ENCODE data around the gene CLEC16A. TPM values are rescaled to one million over a fixed set of nuclear protein-coding genes. Genes with fewer than 3 reads are reported as not detected.
A peak's percentile ranks its signal among the peaks of the same experiment; 100 is the strongest.

CLEC16A gene
- total RNA-seq, 1 experiment from 2014 or later, result 13.4 TPM

DNA sequence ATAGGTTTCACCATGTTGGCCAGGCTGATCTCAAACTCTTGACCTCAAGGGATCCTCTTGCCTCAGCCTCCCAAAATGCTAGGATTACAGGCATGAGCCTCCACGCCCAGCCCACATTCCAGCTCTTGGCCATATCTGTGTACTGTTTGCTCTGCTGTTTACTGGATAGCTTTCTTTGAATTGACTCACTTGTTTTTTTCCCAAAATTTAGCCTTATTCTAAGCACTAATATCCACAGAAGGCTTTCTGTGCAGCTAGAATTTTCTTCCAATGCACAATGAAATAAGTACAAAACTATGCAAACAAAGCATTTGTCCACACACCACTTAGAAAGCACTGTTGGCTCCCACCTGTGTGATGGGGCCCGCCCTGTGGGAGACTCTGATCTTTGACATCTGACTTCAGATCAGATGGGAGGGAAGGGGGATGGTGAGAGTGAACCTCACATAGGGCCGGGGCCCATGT, 72.2 kb downstream of the CLEC16A start:
- peak; percentile 34 for DNase-seq (ENCODE audit: low read depth)

DNA sequence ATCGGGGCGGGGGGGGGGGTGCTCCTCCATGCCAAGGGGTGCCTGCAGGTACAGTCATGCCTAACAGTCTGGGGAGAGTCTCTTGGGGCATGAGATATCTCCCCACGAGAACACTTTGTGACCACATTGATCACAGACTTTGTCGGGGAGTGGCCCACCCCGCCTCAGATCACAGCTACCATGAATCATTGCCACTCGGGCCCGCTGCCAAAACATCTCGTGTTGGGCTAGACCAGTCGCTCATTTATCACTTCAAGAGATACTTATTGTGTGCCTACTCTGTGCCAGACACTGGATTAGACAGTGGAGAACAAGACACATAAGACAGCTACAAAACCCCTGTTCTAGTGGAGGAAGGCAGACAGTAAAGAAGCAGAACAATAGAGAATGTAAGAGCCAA, 72.6 kb downstream of the CLEC16A start:
- DNase-seq (ENCODE audit: low read depth), result peak; percentile 79

DNA sequence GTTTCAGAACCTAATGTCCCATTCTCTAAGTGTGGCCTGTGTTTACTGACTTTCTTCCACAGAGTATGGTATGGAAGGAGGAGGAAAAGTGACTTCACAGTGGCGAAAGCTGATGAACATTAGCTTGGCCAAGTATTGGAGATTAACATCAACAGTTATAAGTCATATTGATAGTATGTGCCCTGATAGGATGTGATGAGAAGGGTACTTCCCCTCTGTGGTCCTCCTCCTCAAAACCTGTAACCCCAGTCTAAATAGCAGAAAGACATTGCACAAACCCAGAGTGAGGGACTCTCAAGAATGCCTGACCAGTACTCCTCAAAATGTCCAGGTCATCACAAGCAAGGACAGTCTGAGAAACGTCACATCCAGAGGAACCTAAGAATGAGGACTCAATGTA, 73.1 kb downstream of the CLEC16A start:
- no peak for DNase-seq (ENCODE audit: low read depth)

DNA sequence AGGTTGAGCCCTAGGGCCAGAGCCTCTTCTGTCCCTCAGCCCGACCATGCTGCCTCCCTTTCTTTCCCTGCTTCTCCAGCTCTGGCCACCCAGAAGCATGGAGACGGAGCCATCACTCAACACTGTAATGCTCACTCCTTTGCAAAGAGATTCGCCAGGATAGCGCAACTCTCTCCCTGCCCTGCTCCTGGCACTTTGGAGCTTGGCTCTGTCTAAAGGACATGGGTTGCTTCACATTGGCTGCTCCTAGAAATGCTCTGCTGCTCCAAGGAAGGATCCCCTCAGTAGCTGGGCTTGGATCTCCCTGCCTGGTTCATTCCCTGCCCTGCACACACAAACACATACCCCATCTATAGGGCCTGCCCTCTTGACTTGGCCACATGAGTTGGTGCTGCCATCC, 76.0 kb downstream of the CLEC16A start:
- no peak for DNase-seq (ENCODE audit: low read depth)

DNA sequence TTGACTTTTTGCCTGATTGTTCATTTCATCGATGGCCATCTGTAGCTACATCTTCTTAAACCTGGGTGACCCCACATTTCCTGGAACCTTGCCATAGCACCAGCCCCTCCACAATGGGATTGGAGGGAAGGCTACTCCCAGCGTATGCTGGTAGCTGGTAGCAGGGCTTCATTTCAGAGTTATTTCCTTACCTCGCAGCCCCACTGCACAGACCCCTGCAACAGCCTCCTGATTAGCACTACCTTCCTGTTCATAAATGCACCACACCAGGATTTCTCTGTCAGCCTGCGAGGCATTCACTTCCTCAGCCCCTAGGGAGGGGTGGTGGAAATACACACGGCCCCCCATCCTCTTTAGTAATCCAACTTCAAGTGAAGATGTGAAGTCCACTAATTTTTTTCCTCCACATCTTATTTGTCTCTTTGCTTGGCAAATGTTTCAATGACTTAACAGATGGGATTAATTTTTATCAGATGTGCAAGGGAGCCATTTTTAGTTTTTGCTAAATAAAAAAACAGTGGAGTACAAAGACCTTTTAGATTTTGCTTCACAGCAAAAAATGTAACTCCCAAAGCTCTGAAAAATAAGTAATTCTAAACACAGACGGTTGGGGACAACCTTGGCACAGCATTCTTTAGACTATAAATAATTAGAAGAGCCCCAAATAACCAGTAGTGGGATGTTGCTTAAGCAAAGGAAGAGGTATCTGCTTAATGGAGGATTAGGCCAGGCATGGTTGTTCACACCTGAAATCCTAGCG, 76.6 kb downstream of the CLEC16A start:
- no peak for DNase-seq (ENCODE audit: low read depth)

DNA sequence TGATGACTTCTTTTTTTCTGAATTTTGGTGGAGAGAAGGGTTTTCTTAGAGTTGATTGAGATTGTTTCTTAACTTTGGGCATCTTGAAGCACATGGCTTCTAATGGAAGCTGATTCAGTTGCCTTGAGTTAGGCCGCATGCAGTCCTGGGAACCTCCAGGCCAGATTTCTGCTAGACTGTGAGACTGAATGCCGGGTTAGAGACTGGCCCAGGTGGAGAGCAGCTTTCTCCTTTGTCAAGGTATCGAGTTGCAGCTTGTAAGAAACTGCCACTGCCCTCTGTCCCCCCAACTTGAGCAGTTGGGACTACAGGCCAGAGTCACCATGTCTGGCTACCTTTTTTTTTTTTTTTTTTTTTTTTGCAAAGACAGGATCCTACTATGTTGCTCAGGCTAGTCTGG, 77.6 kb downstream of the CLEC16A start:
- DNase-seq (ENCODE audit: low read depth), result no peak

DNA sequence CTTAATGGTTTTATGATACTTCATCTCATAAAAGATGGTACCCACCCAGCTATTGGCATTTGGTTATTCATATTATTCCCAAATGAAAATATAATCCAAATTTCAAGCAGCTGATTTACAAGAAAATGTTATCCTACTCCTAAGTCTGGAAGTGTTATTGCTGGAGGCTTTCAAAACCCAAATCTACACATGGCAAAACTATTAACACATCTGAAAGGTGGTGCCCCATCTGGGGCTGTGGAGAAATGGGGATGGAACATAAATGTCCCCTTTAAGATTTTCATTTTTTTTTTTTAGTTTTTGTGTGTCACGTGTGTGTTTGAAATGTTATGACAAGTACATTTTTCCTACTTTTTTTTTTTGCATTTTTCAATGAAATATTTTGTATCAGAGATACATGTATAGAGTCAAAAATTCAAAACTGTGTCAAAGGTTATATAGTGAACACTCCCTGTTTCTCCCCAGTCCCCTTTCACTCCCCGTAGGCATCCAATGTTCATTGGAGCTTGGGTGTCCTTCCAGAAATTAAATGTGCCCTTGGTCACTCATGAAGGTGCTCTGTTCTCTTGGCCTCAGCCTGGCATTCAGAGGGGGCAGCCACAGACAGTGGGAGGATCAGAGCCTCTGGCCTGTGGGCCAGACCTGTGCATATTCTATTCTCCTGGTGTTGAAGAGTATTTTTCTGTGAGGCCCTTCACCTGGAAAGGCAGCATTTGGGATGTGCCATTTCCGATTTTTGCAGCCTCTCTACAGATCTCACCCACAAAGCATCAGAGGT, 79.1 kb downstream of the CLEC16A start:
- no peak for DNase-seq (ENCODE audit: low read depth)

DNA sequence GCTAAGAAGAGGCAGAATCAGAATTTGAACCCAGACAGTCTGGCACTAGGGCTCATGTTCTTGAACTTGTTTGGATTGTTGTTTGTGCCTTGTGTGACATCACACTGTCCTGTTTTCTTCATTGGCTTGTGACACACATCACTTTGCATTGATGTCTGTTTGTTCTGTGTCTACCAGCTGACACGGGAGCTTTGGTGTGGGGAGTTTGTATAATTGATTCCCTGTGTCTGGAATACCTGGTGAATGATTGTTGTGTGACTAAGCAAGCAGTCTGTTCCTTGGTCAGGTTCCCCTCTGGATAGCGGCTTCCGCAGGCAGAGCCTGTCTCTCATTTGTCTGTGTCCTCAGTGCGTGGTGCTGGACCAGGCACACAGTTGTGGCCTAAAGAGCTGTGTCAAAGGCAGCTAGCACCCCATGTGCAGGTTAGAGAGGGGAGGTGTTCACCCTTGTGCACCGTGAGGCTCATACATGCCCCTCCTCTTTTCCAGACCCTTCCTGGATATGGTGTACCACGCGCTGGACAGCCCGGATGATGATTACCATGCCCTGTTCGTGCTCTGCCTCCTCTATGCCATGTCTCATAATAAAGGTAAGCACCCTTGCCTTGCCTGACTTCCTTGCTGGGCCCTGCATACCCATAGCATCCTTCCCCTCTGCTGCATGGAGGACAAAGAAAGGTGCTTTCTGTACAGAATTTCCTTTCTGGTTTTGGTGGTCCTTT, 80.1 kb downstream of the CLEC16A start:
- DNase-seq (ENCODE audit: low read depth), result no peak

DNA sequence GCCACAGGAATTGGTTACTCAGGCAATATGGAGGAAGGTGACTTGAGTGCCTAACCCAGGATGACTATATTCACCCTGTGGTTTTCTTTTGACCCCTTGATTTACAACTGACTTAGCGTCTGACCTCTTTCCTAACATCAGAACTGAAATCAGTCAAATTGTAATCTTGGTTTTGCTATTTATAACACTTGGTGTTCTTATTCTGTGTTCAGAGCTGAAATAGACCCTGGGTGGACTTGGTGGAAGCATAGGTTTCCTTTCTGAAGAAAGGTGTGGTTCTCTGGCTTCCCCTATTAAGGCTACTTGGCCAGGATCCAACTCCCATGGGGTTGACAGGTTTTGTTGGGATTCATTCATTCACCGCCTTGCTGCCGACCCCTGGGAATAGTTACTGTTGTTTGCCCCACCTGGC, 80.8 kb downstream of the CLEC16A start:
- no peak for DNase-seq (ENCODE audit: low read depth)

DNA sequence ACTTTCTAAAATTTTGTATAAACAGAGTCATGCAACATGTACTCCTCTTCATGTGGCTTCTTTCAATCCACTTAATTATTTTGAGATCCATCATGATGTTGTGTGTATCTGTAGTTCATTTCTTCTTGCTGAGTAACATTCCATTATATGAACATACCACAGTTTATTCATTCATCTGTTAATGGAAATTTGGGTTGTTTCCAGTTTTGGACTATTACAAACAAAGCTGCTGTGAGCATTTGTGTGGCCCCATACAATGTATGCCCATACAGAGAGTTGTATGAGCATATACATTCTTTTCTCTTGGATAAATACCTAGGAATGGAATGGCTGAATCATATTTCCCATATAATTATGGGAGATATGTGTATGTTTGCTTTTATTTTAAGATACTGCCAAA, 85.6 kb downstream of the CLEC16A start:
- no peak for DNase-seq (ENCODE audit: low read depth)

DNA sequence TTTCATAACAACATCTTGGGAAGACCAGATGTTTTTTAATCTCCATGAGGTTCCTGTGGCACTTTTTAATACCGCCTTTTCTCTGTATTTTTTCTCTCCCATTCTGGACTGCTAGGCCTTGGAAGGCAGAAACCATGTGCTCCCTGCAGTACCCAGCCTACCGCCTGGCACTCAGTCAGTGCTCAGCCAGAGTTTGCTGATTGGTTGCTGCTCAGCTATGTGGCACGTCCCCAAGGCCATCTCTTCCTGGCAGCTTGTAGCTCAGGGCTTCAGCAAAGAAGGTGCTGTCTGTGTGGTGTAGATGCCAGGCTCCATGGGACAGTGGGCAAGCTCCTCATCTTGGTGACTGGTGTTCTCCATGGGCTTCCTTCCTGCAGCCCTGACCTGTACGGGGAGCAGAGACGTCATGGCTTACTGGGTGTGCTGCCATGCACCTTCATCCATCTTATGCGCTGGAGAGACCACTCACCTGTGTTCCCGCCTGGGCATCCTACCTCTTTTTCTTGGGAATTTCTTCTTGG, 86.7 kb downstream of the CLEC16A start:
- no peak for DNase-seq (ENCODE audit: low read depth)

DNA sequence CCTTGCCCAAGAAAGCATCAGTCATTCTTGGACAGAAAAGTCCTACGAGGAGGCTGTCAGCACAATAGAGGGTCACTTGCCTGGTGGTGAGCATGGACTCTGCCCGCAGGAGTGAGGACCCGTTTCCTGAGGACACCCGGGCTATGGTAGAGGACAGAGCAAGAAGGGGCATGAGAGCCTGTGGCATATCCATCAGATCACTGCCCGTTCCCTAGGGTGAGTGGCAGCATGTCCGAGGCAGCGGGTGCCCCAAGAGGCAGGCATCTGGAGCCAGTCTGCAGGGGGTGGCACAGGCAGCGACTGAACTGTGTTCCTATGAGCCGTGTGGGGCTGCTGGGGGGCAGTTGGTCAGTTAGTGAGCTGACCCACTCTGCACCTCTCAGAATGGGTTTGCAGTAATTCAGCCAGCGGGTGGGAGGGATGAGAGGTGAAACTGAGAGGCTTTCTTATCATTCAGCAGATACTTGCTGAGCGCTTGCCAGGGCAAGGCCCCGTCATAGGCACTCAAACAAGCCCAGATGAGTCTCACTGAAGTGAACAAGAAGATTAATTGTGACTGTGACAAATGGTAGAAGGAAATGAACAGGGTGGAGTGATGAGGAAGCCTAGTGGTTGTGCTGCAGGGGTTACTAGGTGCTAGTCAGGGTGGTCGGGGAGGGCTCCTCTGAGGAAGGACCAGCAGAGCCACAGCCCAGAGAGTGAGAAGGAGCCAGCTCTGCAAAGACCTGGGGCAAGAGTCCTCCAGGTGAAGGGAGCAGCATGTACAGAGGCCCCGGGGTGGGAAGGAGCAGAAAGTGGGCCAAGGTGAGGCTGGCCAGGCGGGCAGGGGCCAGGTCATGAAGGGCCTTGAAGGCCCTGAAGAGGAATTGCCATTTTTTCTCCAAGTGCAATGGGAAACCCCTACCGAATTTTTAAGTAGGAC, 87.9 kb downstream of the CLEC16A start:
- DNase-seq (ENCODE audit: low read depth), result no peak

DNA sequence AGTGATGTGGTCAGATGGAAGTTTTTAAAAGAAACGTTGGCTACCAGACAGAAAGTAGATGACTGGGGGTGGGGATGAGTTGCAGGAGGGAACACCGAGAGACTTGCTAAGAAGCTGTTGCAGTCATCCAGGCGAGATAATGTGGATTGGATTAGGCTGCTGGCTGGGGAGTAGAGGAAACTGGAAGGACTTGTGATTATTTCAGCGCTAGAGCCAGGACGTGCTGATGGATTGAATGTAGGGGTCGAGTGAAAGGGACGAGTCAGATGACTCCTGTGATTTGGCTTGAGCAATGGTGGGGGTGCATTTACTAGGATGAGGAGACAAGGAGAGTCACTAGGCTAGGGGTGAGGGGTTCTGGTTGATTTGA, 88.5 kb downstream of the CLEC16A start:
- no peak for DNase-seq (ENCODE audit: low read depth)

DNA sequence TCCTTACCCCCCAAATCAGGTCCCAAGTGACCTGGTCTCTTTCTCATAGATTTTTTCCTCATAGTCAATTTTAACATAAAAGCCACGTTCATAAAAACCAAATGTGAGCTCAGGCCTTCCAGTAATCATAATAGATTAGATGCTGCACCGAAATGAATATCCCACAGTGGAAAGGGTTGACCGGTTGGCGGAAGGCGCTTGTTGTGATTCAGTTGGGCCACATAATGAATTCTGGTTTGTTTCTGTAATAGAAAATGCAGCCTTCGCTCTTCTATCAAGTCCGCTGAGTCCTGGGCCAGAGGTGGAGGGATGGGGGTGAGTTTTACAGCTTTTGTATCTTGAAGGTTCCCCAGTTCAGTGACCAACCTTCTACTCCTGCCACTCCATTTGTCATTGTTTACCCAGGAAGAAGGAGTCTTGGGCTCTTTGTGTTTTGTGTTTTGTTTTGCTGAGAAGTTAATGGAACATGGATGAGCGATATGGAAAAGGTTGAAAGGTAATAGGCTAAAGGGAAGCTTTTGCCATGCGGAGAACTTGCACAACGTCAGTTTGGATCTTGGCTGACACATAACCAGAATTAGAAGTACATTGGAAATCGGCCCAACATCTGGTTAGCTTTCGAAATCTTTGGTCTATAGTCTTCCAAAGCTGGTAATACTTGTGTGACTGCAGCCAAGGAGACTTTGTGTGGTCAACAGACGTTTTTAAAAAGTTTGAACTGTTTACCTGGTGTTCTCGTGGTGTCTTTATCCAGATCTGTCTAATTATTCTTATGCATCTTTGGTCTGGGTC, 89.5 kb downstream of the CLEC16A start:
- DNase-seq (ENCODE audit: low read depth), result peak; percentile 60

DNA sequence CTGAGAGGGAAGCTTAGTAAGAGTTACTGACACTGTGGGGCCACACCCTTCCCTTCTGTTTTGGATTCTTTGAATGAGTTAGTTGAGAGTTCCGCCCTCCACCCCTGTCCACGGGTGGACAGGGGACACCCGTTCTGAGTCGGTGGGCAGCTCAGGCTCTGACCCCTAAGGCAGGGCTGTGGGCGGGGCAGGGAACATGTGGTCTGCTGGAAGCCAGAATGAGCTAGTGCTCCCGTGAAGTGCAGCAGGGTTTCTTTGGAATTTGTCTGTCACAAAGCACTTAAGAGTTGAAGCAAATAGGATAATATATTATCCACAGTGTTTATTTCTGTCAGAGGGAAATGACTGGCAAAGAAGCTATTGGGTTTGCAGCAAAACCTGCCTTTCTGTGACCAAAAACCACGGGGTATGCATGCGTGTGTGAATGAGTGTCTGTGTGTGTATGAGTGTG, 90.1 kb downstream of the CLEC16A start:
- no peak for DNase-seq (ENCODE audit: low read depth)

DNA sequence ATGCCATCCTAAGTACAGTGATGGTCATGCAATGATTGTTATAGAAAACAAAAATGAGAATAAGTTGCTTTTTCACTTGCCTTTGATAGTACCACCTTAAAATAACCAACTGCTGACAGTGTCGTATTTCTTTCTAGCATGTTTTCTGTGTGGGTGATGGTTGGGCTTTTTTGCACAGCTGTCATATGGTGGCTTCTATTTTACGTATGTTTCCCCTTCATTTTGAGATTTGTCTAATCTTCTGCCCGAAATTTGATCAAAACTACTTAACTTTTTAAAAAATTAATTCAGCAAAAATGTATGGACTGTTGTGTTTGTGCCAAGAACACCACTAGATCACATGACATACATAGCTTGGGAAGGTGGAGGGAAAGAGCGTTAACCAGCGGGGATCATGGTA, 90.7 kb downstream of the CLEC16A start:
- no peak for DNase-seq (ENCODE audit: low read depth)

DNA sequence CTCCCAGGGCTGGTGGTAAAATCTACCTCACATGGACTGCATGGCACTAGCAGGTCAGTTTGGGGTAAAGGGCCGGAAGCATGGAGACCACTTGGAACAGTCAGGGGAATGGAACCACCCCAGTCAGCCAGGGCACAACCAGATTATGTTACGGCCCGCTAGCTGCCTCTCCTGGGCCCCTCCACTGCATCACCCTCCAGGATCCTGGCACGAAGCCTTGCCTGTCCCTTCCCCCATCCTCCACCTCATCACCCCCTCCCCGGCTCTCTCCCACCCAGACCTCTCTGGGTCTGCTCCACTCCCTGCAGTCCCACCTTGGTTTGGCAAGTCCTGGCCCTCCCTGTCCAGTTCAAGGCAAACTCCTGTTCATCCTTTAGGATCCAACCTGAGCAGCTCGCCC, 91.7 kb downstream of the CLEC16A start:
- no peak for DNase-seq (ENCODE audit: low read depth)

DNA sequence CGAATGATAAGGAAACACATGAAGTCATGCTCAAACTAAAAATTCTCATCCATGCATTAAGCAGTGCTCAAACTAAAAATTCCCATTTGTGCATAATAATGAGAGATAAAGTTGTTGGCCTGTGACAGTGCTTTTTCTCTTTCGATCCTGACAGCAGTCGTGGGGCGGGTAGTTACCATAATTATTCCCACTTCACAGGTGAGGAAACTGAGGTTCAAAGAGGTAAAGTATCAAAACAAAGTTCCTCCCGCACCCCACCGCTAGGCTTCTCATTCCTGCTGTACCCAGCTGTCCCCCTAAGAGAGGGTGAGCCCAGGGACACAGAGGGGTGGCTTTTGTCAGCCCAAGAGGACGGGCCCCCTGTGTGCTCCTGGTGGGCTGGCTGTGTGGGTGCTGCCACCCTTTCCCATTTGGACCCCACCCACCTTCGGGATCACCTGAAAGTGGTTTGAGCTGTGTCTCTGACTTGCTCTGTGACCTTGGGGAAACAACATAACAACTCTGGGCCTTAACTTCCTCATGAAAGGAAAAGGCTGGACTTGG, 92.6 kb downstream of the CLEC16A start:
- DNase-seq (ENCODE audit: low read depth), result no peak

DNA sequence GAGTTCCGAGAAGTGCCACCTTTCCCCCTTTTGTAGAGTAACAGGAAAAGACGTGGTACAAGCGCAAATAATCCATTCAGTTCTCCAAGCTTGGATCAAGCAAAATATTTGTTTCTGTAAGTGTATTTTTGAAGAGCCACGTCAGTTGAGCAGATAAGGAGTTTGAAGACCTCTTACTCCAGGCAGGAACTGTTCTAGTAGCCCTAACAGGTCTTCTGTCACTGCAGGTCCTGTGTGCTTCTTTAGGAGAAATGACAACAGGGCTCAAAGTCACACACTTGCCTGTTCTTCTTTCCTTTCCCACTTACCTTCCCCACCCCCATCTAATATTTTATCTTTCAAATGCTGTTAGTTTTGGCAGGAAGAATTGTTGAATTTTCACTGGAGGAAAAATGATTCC, 93.9 kb downstream of the CLEC16A start:
- DNase-seq (ENCODE audit: low read depth), result no peak

DNA sequence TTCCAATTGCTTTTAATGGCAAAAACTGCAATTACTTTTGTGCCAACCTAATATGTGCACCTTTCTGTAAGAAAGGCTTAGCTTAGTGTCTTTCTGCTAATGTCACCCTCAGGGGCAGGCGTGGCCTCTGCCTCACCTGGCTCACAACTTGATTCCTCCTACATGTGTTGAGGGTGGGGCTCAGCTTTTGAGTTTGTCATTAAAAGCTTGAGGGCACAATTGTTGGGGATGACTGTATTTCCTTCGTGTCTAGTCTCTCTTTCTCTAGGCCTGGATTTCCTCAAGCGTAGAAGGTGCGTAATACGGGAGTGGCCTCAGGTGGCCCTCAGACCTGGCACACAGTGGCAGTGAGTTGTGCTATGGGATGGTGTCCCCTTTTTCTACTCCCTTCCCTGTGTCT, 94.4 kb downstream of the CLEC16A start:
- DNase-seq (ENCODE audit: low read depth), result no peak

Measured in LHCN-M2 (cell line).